Activated naive CD8-positive, alpha-beta T cell (primary cell): ENCODE data around the gene OR5B21.

ENCODE experiments used
- H3K27ac Mint-ChIP-seq: one replicate; pipeline ENCODE4 v1.8.0; 2021; ENCODE audit warnings: mixed read lengths
- H3K27me3 Mint-ChIP-seq: one replicate; pipeline ENCODE4 v1.8.0; 2021; ENCODE audit warnings: mixed read lengths
- H3K36me3 Mint-ChIP-seq: one replicate; pipeline ENCODE4 v1.8.0; 2021; ENCODE audit warnings: mixed read lengths
- H3K4me1 Mint-ChIP-seq: one replicate; pipeline ENCODE4 v1.8.0; 2021; ENCODE audit warnings: low read depth, mixed read lengths
- H3K4me3 Mint-ChIP-seq: one replicate; pipeline ENCODE4 v1.8.0; 2021; ENCODE audit warnings: mild to moderate bottlenecking, mixed read lengths
- H3K9me3 Mint-ChIP-seq: one replicate; pipeline ENCODE4 v1.8.0; 2021; ENCODE audit warnings: low read depth, mixed read lengths

The OR5B21 gene

DNA sequence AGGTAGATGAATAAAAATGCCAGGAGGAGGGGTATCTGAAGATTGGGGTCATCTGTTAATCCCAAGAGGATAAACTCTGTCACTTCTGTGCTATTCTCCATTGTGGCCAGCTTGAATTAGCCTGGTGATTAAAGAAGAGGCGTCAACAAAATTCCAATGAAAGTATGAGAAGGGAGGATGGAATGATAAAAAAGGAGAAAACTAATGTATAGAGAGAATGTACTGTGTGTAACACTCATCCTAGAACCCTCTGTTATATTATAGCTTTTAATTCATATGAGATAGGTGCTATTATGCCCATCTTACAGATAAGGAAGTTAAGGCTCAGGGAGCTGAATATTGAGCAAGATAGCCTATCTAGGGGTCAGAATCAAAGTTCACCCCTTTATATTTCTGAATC lies at the start of gene OR5B21:
OR5B21 (minus strand) TSS at position 101 of the 400 bp plus-strand sequence; CDS start at position 101, 0 bp downstream.
- Mint-ChIP-seq H3K9me3 (no peaks in the 10 kb centered on the region), H3K36me3 (peaks cover 35% of the 10 kb centered on the region), H3K4me1 (peaks cover 9% of the 10 kb centered on the region), H3K27me3 (no peaks in the 10 kb centered on the region), H3K27ac (no peak within 1 kb of the TSS), H3K4me3 (no peak within 1 kb of the TSS)

GRCh38 chr11:58549644-58550043 lies 41.7 kb upstream of the OR5B21 start:
- peaks cover 46% of the 10 kb centered on the region for H3K36me3 Mint-ChIP-seq
- H3K4me3 Mint-ChIP-seq, result no peak overlapping the region
- H3K27ac Mint-ChIP-seq, result no peak overlapping the region
- H3K4me1 Mint-ChIP-seq, result peaks cover 23% of the 10 kb centered on the region
- no peaks in the 10 kb centered on the region for H3K27me3 Mint-ChIP-seq
- no peaks in the 10 kb centered on the region for H3K9me3 Mint-ChIP-seq

DNA sequence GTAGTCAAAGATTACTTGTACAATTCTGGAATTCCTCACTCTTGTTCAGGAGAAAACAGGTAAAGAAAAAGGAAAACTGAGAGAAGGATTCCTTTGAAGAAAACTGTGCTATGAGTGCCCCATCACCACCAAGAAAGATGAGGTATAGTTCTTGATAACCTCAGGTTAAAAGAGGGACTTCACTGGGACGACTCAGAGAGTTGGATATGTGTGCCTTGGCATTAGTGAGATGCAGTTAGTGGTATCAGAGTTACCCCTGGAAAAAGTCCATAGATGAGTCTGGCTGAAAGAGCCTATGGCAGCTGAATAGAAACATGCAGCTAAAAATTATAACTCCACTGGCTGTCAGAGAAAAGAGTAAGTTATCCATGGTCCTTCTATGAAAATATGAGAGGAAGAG lies 38.9 kb upstream of the OR5B21 start:
- Mint-ChIP-seq H3K27me3 (no peaks in the 10 kb centered on the region), H3K9me3 (no peaks in the 10 kb centered on the region), H3K27ac (peak overlapping the region; percentile 76), H3K4me1 (peaks cover 37% of the 10 kb centered on the region), H3K36me3 (peaks cover 46% of the 10 kb centered on the region), H3K4me3 (no peak overlapping the region)

GRCh38 chr11:58531865-58532341 lies 24.0 kb upstream of the OR5B21 start:
- H3K4me1 Mint-ChIP-seq, result peaks cover 72% of the 10 kb centered on the region
- no peaks in the 10 kb centered on the region for H3K9me3 Mint-ChIP-seq
- H3K36me3 Mint-ChIP-seq, result peaks cover 61% of the 10 kb centered on the region
- H3K27me3 Mint-ChIP-seq, result no peaks in the 10 kb centered on the region
- no peak overlapping the region for H3K4me3 Mint-ChIP-seq
- no peak overlapping the region for H3K27ac Mint-ChIP-seq

DNA sequence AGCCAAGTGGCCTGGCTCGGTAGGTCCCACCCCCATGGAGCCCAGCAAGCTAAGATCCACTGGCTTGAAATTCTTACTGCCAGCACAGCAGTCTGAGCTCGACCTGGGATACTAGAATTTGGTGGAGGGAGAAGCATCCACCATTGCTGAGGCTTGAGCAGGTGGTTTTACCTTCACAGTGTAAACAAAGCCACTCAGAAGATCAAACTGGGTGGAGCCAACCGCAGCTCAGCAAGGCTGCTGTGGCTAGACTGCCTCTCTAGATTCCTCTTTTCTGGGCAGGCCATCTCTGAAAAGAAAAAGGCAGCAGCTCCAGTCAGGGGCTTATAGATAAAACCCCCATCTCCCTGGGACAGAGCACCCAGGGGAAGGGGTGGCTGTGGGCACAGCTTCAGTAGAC lies 22.3 kb upstream of the OR5B21 start:
- Mint-ChIP-seq H3K27ac (peak overlapping the region; percentile 78), H3K4me1 (peaks cover 72% of the 10 kb centered on the region), H3K27me3 (no peaks in the 10 kb centered on the region), H3K9me3 (no peaks in the 10 kb centered on the region), H3K4me3 (peak overlapping the region; percentile 62), H3K36me3 (peaks cover 51% of the 10 kb centered on the region)

DNA sequence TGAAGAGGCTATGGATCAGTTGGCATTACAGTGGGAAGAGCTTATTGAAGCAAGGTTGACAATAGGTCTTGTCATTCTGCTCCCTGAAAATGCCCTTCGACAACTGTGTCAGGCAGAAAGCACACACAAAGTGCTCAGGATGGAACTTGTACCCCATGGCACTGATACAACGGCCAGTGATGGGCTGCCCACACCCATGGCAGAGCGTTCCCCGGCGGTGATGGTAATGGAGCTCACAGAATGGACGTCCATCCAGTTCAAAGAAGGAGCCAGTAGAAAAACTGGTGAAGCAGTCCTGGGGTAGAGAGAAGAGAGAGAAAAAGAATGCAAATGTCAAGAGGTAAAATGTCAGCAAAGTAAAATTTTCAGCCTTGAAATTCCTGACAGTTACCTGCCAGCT lies 19.5 kb upstream of the OR5B21 start:
- no peaks in the 10 kb centered on the region for H3K27me3 Mint-ChIP-seq
- H3K36me3 Mint-ChIP-seq, result peaks cover 29% of the 10 kb centered on the region
- no peak overlapping the region for H3K4me3 Mint-ChIP-seq
- peak overlapping the region; percentile 94 for H3K27ac Mint-ChIP-seq
- H3K4me1 Mint-ChIP-seq, result peaks cover 79% of the 10 kb centered on the region
- H3K9me3 Mint-ChIP-seq, result no peaks in the 10 kb centered on the region

DNA sequence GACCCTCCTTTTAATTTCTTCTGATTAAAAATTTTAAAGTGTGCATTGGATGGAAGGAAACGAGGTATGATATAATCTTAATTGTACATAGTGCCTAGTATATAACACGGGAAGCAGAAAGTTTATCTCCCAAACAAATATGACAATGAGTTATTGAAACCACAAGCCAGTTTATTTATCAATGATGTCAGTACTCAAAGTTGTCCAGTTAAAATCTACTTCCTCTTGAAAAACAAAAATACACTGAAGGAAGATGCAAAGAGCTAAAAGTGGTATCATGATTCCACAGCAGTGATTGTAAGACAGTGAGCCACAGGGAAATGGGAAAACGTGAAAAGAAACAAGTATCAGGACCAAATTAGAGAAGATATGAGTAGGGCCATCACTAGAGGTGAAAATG lies 18.8 kb upstream of the OR5B21 start:
- peaks cover 87% of the 10 kb centered on the region for H3K4me1 Mint-ChIP-seq
- peak overlapping the region; percentile 4 for H3K4me3 Mint-ChIP-seq
- H3K27me3 Mint-ChIP-seq, result no peaks in the 10 kb centered on the region
- peaks cover 29% of the 10 kb centered on the region for H3K36me3 Mint-ChIP-seq
- peak overlapping the region; percentile 94 for H3K27ac Mint-ChIP-seq
- H3K9me3 Mint-ChIP-seq, result no peaks in the 10 kb centered on the region

DNA sequence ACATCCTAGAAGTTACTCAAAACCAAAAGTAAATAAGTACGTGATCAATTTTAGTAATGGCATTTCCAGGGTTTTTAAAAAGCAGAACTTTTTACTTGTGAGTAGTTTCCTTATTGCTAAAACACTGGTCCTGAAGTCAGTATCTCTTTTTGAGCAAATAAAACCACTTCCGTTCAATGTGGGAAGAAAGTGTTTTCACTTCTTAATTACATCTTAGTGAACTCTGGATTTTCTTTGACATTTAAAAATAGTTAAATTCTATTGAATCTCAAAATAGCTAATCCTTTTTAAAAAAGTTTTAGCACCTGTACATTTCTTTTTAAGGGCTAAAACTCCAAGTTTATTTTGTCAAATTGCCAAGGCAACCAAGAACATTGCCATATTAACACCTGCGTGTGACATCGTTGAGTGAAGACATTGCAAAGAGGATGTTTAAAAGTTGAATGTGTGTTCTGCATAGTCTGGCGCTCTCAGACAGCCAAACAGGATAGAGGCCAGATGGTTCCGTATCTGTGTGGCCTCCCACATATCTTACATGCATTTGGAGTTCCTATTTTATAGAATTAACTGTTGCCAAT lies 17.2 kb upstream of the OR5B21 start:
- Mint-ChIP-seq H3K27ac (peak overlapping the region; percentile 94), H3K9me3 (no peaks in the 10 kb centered on the region), H3K27me3 (no peaks in the 10 kb centered on the region), H3K36me3 (peaks cover 24% of the 10 kb centered on the region), H3K4me3 (peak overlapping the region; percentile 85), H3K4me1 (peaks cover 87% of the 10 kb centered on the region)

DNA sequence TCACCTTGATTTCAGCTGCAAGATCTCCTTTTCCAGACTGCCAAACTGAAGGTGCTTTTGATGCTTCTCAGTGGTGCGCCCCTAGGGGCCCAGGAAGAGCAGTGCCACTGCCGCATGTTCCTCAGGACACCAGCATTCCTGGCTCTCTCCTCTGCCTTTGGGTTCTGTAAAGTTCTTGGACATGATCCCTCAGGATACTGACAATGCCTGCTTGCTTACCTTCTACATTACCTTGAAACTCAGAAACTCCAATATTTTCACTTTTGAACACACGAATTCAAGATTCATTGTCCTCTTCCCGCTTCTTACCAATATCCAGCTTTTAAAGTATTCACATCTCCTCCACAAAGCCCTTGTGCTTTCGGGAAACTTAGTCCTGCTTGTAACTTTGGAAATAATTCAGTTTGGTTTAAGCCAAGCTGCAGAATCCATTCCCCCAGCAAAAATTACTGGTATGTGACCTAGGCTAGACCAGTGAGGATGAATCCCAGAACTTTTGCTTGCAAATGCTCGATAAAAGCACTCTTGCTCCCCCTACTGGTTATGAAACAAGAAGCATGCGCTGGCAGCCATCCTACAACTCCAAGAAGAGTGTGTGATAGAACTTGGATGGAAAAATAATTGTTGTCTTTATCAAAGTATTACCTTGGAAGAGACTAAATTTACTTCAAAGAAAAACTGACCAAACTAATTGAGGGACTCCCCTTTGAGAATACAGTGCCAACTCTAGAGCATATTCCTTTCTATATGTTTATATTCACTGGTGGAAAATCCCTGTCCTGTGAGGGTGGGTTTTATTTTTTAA lies 16.5 kb upstream of the OR5B21 start:
- Mint-ChIP-seq H3K4me3 (peak overlapping the region; percentile 85), H3K27me3 (no peaks in the 10 kb centered on the region), H3K9me3 (no peaks in the 10 kb centered on the region), H3K4me1 (peaks cover 82% of the 10 kb centered on the region), H3K27ac (peak overlapping the region; percentile 94), H3K36me3 (peaks cover 20% of the 10 kb centered on the region)

DNA sequence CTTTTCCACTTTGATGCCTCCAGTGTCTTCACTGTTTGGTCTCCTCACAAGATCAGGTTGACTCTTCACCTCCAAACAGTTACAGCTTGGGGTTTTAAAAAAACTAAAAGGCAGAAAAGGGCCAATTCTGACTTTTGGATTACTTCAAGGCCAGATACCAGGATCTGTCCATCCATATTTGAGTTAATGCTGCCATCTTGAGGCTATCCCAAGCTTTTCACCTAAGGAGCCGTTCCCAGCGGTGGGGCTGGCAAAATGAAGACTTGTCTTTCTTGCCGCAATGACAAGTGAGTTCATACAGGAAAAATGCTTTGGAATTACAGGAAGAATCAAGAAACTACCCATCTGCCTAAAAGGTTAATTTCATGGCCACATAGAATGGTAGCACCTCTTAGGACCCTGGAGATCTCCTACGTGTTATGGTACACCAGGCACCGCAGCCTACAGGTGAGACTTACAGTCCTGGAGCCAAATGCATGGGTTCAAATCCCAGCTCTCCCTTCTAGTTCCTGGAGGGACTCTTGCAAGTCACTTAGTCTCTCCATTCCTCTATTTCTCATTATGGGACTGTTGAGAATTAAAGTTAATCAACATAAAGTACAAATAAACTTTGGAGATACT lies 6.0 kb upstream of the OR5B21 start:
- no peak overlapping the region for H3K27ac Mint-ChIP-seq
- H3K4me3 Mint-ChIP-seq, result no peak overlapping the region
- H3K9me3 Mint-ChIP-seq, result no peaks in the 10 kb centered on the region
- H3K27me3 Mint-ChIP-seq, result no peaks in the 10 kb centered on the region
- H3K36me3 Mint-ChIP-seq, result peaks cover 5% of the 10 kb centered on the region
- H3K4me1 Mint-ChIP-seq, result peaks cover 15% of the 10 kb centered on the region

GRCh38 chr11:58511636-58512035 lies 3.7 kb upstream of the OR5B21 start:
- Mint-ChIP-seq H3K27ac (no peak overlapping the region), H3K4me3 (no peak overlapping the region), H3K27me3 (no peaks in the 10 kb centered on the region), H3K4me1 (peaks cover 12% of the 10 kb centered on the region), H3K36me3 (peaks cover 17% of the 10 kb centered on the region), H3K9me3 (no peaks in the 10 kb centered on the region)

GRCh38 chr11:58509748-58510147 lies 1.8 kb upstream of the OR5B21 start:
- no peaks in the 10 kb centered on the region for H3K27me3 Mint-ChIP-seq
- no peak overlapping the region for H3K27ac Mint-ChIP-seq
- no peaks in the 10 kb centered on the region for H3K9me3 Mint-ChIP-seq
- H3K4me1 Mint-ChIP-seq, result peaks cover 18% of the 10 kb centered on the region
- H3K4me3 Mint-ChIP-seq, result no peak overlapping the region
- H3K36me3 Mint-ChIP-seq, result peaks cover 23% of the 10 kb centered on the region

GRCh38 chr11:58508814-58509213 lies 909 bp upstream of the OR5B21 start:
- H3K4me3 Mint-ChIP-seq, result no peak overlapping the region
- H3K27me3 Mint-ChIP-seq, result no peaks in the 10 kb centered on the region
- H3K4me1 Mint-ChIP-seq, result peaks cover 14% of the 10 kb centered on the region
- H3K36me3 Mint-ChIP-seq, result peaks cover 29% of the 10 kb centered on the region
- no peaks in the 10 kb centered on the region for H3K9me3 Mint-ChIP-seq
- H3K27ac Mint-ChIP-seq, result no peak overlapping the region

DNA sequence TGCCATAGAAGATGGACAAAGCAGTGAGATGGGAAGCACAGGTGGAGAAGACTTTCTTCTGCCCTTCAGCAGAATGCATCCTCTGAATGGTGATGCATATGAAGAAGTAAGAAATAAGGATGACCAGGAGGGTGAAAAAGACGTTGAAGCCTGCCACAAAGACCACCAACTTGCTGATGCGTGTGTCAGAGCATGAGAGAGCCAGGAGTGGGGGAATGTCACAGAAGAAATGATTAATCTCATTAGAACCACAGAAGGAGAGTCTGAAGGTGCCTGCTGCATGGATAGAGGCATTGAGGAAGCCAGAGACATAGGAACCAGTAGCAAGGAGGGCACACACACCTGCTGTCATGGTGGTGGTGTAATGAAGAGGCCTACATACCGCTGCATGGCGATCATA lies 550 bp downstream of the OR5B21 start:
- Mint-ChIP-seq H3K9me3 (no peaks in the 10 kb centered on the region), H3K4me1 (peaks cover 9% of the 10 kb centered on the region), H3K36me3 (peaks cover 39% of the 10 kb centered on the region), H3K27me3 (no peaks in the 10 kb centered on the region), H3K27ac (no peak overlapping the region), H3K4me3 (no peak overlapping the region)

DNA sequence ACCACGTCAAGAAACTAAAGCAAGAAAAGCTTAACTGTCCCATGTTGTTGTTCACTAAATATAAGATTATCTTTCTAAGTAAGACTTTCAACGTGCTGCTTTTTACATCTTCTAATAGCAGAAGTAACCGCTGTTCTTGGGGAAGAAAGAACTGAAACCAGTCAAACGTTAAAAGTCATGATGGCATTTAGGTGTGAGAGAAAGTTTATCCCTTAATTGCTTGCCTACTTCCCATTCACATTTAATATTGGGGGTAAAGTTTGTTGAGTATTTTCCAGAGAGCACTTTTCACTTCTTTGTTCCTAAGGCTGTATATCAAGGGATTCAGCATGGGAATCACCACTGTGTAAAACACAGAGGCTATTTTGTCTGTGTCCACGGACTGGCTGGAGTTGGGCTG lies 970 bp downstream of the OR5B21 start:
- Mint-ChIP-seq H3K4me3 (no peak overlapping the region), H3K9me3 (no peaks in the 10 kb centered on the region), H3K27me3 (no peaks in the 10 kb centered on the region), H3K36me3 (peaks cover 39% of the 10 kb centered on the region), H3K27ac (no peak overlapping the region), H3K4me1 (peaks cover 7% of the 10 kb centered on the region)
